Omental fat pad (tissue), 4 donors: Measurements from ENCODE around the gene MBP. TPM values are rescaled to one million over a fixed set of nuclear protein-coding genes. Genes with fewer than 3 reads are reported as not detected.
A peak's percentile ranks its signal among the peaks of the same experiment; 100 is the strongest.
"Not testable (repeated sequence)": the region's sequence is repeated elsewhere in the genome, so short reads cannot be mapped to it uniquely, and the experiment has no call there.

Source experiments
- ATAC-seq: fragments of 150-250 bp; one replicate; pipeline ENCODE4 v1.9.1; 2016; ENCODE audit warnings: mild to moderate bottlenecking, moderate library complexity; ENCODE audit not compliant: low FRiP score
- DNase-seq: peaks from one replicate; pipeline ENCODE4 v3.0.0-alpha.2; 2019; ENCODE audit warnings: low spot score
- total RNA-seq, 4 donors: library from RNA; depleted of rRNA; stranded (reverse); fragments of >200 nt; gene quantifications; one replicate each; pipeline ENCODE4 v1.1.0, GENCODE V29; 2016
- TF ChIP-seq, protein P1 (sequence below), 3 donors: fragments of 450-650 bp; IDR thresholded peaks; one replicate each; pipeline ENCODE4 v1.5.1; 2016 to 2017; ENCODE audit warnings: antibody characterized with exemption in 3 of 3, mild to moderate bottlenecking in 3 of 3, moderate library complexity in 2 of 3

MBP gene
- total RNA-seq, 4 donors from 2014 or later: 27.4 to 50.9 (median 36.0) TPM

DNA sequence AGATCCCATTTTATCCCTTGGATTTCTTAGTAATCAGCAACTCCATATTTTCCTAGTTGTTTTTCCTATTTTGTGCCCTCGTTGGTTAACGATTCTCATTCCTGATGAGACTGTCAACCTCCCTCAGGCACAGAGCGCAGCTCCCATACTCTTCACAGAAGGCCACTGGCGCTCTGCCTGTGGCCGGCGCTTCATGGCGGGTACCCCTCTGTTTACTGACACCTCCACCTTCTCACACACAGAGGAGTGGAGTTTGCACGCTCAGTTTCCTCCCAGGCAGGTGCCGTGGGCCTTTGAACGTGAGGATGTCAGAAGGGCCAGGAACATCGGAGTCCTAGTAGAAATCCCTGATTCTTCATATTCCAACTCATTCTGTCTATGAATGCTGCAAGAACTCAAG, 139.0 kb downstream of the MBP start:
- DNase-seq (no peak), ATAC-seq (no peak)
- TF ChIP-seq, protein P1, sequence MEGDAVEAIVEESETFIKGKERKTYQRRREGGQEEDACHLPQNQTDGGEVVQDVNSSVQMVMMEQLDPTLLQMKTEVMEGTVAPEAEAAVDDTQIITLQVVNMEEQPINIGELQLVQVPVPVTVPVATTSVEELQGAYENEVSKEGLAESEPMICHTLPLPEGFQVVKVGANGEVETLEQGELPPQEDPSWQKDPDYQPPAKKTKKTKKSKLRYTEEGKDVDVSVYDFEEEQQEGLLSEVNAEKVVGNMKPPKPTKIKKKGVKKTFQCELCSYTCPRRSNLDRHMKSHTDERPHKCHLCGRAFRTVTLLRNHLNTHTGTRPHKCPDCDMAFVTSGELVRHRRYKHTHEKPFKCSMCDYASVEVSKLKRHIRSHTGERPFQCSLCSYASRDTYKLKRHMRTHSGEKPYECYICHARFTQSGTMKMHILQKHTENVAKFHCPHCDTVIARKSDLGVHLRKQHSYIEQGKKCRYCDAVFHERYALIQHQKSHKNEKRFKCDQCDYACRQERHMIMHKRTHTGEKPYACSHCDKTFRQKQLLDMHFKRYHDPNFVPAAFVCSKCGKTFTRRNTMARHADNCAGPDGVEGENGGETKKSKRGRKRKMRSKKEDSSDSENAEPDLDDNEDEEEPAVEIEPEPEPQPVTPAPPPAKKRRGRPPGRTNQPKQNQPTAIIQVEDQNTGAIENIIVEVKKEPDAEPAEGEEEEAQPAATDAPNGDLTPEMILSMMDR (IDR thresholded peaks at IDR 0.05): no peak

DNA sequence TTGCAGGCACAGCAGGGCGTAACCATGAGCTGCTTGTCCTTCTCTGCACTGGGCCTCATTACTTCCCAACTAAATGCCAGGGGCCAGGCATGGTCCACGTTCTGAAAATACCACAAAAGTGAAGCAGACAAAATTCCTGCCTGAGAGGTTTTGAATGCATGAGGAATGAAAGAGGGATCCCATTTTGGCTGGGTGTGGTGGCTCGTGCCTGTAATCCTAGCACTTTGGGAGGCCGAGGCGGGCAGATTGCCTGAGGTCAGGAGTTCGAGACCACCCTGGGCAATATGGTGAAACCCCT, 139.5 kb downstream of the MBP start:
- DNase-seq: no peak
- TF ChIP-seq, protein P1 (IDR thresholded peaks at IDR 0.05): no peak
- no peak for ATAC-seq

DNA sequence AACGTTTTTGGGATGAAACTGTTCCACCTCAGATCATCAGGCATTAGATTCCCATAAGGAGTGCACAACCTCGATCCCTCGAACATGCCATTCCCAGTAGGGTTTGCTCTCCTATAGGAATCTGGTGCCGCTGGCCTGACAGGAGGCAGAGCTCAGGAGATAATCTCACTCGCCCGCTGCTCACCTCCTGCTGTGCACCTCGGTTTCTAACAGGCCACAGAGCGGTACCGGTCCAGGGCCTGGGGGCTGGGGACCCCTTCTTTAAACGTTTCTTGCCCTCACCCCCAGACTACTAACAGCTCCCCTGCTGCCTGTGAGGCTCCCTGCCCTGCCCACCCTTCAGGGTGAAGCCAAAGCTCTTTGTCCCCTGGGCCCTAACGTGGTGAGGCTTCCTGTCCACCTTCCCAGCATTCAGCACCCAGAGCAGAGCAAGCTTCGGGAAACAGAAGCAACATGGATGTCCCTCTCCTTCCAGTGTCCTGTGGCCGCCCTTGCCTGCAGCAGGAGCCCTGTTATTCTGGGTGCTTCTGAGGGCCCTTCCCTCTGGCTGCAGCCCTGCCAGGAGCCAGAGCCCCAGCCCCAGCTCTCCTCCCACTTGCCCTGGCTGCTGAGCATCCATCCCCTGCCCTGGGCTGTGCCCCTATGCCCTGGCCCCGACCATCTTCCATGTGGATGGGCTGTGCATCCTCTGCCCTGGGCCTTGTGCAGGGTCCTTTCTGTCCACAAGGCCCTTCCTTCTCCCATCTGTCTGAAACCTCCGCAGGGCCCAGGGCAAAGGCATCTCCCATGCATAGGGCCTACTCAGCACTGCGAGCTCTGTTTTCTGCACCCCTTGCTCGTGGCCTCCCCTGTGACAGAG, 140.1 kb downstream of the MBP start:
- ATAC-seq (no peak), DNase-seq (no peak)
- TF ChIP-seq, protein P1 (IDR thresholded peaks at IDR 0.05): no peak

DNA sequence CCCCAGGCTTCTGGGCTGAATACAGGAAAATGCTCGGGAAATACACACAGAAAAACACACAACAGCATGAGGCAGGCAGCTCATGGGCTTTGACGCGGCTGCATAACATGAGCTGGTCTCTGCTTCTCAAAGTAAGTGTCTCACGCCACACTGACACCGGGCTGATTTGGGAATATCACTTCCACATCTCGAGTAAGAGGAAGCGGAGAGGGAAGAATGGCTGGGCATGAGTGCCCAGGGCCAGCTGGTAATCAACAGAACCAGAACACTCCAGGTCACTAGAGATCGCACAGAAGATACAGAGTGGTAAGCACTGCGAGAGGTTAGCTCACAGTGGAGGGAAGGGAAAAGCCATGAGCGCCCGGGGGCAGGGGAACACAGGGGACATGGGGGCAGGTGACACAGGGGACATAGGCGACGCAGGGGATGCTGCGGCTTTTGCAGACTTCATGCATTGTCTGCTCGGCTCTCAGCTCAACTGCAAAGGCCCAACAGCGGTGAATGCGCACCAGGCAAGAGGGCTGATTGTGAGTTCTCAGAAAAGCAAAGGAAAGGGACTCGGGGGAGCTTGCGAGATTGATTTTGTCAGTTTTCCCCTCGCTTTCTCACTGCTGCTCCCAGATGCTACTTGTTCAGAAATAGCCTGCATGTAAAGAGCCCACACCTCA, 141.4 kb downstream of the MBP start:
- DNase-seq (peak; percentile 18), ATAC-seq (no peak)
- TF ChIP-seq, protein P1 (IDR thresholded peaks at IDR 0.05): no peak

DNA sequence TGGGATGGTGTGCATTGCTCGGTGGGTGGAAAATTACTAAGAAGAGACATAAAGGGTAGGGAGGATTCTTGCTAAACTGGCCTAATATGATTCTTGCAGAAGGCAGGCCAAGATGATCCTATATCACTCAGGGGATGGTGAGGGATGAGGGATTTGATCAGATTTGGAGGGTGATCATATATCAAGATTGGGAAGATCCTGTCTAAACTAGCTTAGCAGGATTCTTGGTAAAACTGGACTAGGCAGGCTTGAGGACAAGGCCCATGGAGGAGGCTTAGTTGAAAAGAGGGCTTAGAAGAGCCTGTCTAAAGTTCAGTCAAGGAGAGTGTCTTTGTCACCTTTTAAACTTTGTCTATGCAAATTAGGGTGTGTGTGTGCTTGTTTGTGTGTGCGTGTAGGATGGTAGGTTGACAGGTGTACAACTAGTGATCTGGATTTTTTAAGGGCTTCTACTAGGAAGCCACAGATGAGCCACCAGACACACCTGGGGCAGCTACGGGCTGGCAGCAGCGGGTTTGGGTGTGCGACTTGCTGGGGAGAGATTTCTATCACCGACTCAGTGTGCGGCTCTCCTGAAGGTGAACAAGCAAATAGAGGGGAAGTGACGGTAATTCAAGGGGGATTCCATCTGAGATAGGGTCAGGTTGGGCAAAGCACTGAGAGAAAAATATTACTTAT, 142.1 kb downstream of the MBP start:
- not testable (repeated sequence) for DNase-seq, ATAC-seq

DNA sequence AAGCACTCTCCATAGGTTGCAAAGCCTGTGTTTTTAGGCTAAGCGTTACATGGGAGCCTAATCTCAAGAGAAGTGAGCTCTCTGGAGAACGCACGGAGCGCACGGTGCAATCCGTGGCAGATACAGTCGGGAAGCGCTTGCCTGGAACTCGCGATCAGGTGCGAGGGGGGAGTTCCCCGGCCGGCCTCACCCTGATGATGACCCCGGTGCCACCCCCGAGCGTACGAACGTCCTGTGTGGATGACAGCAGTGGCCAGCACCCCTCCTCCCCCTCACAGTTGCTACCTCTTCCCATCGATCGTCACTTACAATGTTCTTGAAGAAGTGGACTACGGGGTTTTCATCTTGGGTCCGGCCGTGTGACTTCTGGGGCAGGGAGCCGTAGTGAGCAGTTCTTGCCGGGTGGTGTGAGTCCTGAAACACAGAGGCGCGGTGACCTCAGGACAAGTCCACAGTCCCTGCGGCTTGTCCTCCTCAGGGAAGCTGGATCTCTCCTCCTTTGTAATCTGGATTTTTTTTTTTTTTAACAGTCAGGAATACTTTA, 142.9 kb downstream of the MBP start:
- ATAC-seq (no peak), DNase-seq (no peak)
- TF ChIP-seq, protein P1 (IDR thresholded peaks at IDR 0.05): no peak
